Neural cell (in vitro differentiated cells): Measurements from ENCODE around the gene PRKCA.

Experiments
- EP300 ChIP-seq: fragments of 450-650 bp; conservative IDR thresholded peaks from 2 replicates; pipeline ENCODE4 v1.6.1; 2014; ENCODE audit warnings: antibody characterized with exemption, mild to moderate bottlenecking, moderate library complexity; ENCODE audit not compliant: poor library complexity, severe bottlenecking
- EZH2 ChIP-seq: fragments of 200-600, 300-800 bp; shearing (Covaris generic), sonication (generic); IDR thresholded peaks from 2 replicates; pipeline ENCODE4 v1.6.1; 2014; ENCODE audit warnings: antibody characterized with exemption, low read length, borderline replicate concordance, mild to moderate bottlenecking; ENCODE audit not compliant: insufficient read depth, poor library complexity, severe bottlenecking
- POLR2AphosphoS5 ChIP-seq: IDR thresholded peaks from 2 replicates; pipeline ENCODE4 v1.6.1; 2012
- RAD21 ChIP-seq: fragments of 450-650 bp; conservative IDR thresholded peaks from 2 replicates; pipeline ENCODE4 v1.6.1; 2014; ENCODE audit warnings: antibody characterized with exemption, mild to moderate bottlenecking, moderate library complexity
- SMC3 ChIP-seq: fragments of 450-650 bp; conservative IDR thresholded peaks from 2 replicates; pipeline ENCODE4 v1.6.1; 2014; ENCODE audit warnings: antibody characterized with exemption, mild to moderate bottlenecking, moderate library complexity; ENCODE audit not compliant: poor library complexity
- TAF1 ChIP-seq: IDR thresholded peaks from 2 replicates; pipeline ENCODE4 v1.6.1; 2012; ENCODE audit warnings: low read depth
- TF ChIP-seq, protein P1 (sequence below): fragments of 450-650 bp; IDR thresholded peaks from 2 replicates; pipeline ENCODE4 v1.5.1; 2014; ENCODE audit warnings: antibody characterized with exemption, mild to moderate bottlenecking, moderate library complexity; ENCODE audit not compliant: poor library complexity, severe bottlenecking
- TF ChIP-seq, protein P2 (sequence below): IDR thresholded peaks from 2 replicates; pipeline ENCODE4 v1.6.1; 2012; ENCODE audit warnings: borderline replicate concordance

DNA sequence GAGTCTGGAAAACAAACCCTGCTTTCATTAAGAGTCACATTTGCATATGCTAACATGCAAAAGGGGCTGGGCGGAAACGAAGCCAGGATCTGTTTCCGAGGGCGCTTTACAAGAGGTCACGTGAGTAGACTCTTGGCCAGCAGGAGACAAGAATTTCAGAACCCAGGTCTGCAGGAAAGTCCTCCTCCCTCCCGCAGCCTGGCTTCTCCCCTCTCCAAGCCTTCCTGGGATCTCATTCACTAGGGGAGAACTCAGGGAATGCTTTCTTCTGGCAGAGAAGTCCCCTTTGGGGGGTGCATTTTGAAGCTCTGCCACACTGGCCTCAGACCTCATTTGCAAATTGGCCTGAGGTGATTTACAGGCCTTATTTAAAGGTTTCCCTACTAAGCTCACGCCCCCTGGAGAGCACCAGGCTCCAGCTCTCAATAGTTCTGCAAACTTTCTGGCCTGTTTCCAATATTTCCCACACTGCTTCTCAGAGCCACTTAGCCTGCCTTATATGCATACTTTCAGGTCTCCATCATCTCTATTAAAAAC, 475.3 kb downstream of the PRKCA start:
- TF ChIP-seq, protein P1, sequence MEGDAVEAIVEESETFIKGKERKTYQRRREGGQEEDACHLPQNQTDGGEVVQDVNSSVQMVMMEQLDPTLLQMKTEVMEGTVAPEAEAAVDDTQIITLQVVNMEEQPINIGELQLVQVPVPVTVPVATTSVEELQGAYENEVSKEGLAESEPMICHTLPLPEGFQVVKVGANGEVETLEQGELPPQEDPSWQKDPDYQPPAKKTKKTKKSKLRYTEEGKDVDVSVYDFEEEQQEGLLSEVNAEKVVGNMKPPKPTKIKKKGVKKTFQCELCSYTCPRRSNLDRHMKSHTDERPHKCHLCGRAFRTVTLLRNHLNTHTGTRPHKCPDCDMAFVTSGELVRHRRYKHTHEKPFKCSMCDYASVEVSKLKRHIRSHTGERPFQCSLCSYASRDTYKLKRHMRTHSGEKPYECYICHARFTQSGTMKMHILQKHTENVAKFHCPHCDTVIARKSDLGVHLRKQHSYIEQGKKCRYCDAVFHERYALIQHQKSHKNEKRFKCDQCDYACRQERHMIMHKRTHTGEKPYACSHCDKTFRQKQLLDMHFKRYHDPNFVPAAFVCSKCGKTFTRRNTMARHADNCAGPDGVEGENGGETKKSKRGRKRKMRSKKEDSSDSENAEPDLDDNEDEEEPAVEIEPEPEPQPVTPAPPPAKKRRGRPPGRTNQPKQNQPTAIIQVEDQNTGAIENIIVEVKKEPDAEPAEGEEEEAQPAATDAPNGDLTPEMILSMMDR, result no peak
- no peak for TF ChIP-seq EZH2
- no peak for TF ChIP-seq SMC3
- TF ChIP-seq RAD21, result no peak
- no peak for TF ChIP-seq TAF1
- TF ChIP-seq, protein P2, sequence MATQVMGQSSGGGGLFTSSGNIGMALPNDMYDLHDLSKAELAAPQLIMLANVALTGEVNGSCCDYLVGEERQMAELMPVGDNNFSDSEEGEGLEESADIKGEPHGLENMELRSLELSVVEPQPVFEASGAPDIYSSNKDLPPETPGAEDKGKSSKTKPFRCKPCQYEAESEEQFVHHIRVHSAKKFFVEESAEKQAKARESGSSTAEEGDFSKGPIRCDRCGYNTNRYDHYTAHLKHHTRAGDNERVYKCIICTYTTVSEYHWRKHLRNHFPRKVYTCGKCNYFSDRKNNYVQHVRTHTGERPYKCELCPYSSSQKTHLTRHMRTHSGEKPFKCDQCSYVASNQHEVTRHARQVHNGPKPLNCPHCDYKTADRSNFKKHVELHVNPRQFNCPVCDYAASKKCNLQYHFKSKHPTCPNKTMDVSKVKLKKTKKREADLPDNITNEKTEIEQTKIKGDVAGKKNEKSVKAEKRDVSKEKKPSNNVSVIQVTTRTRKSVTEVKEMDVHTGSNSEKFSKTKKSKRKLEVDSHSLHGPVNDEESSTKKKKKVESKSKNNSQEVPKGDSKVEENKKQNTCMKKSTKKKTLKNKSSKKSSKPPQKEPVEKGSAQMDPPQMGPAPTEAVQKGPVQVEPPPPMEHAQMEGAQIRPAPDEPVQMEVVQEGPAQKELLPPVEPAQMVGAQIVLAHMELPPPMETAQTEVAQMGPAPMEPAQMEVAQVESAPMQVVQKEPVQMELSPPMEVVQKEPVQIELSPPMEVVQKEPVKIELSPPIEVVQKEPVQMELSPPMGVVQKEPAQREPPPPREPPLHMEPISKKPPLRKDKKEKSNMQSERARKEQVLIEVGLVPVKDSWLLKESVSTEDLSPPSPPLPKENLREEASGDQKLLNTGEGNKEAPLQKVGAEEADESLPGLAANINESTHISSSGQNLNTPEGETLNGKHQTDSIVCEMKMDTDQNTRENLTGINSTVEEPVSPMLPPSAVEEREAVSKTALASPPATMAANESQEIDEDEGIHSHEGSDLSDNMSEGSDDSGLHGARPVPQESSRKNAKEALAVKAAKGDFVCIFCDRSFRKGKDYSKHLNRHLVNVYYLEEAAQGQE, result no peak
- no peak for TF ChIP-seq EP300
- TF ChIP-seq POLR2AphosphoS5, result no peak
